ENCODE measurements around the gene TMEM126B.
A peak's percentile ranks its signal among the peaks of the same experiment; 100 is the strongest.
"Not testable (repeated sequence)": the region's sequence is repeated elsewhere in the genome, so short reads cannot be mapped to it uniquely, and the experiment has no call there.

Gene TMEM126B

GRCh38 chr11:85651118-85651517, 22.7 kb downstream of the TMEM126B start:
- DNase-seq = no peak

- DNase-seq = no peak
These were observed 24.5 kb downstream of the TMEM126B start for GRCh38 chr11:85652786-85653447.

GRCh38 chr11:85654343-85654742, 25.9 kb downstream of the TMEM126B start:
- not testable (repeated sequence) for DNase-seq

- DNase-seq = no peak
These were observed 28.4 kb downstream of the TMEM126B start for GRCh38 chr11:85656777-85657176.

GRCh38 chr11:85658180-85658579, 29.8 kb downstream of the TMEM126B start:
- no peak for DNase-seq

GRCh38 chr11:85661972-85662664, 33.7 kb downstream of the TMEM126B start:
- no peak for DNase-seq

GRCh38 chr11:85663080-85663752, 34.8 kb downstream of the TMEM126B start:
- DNase-seq = peak; percentile 5

GRCh38 chr11:85663753-85664614, 35.6 kb downstream of the TMEM126B start:
- DNase-seq = peak; percentile 57

- DNase-seq = peak; percentile 89
These were observed 36.5 kb downstream of the TMEM126B start, which contains the start of gene CREBZF for GRCh38 chr11:85664615-85665481. CREBZF (minus strand) TSS chr11:85665129; CDS start chr11:85664875, 254 bp downstream.

GRCh38 chr11:85665733-85666132, 37.3 kb downstream of the TMEM126B start:
- no peak for DNase-seq

GRCh38 chr11:85666687-85667086, 38.3 kb downstream of the TMEM126B start:
- no peak for DNase-seq

GRCh38 chr11:85668157-85668556, 39.8 kb downstream of the TMEM126B start:
- DNase-seq = no peak

GRCh38 chr11:85670949-85671663, 42.7 kb downstream of the TMEM126B start:
- DNase-seq = not testable (repeated sequence)

- DNase-seq = no peak
These were observed 43.9 kb downstream of the TMEM126B start for GRCh38 chr11:85672105-85672902.

- no peak for DNase-seq
These were observed 45.0 kb downstream of the TMEM126B start for GRCh38 chr11:85673393-85673792.

GRCh38 chr11:85679576-85679975, 51.2 kb downstream of the TMEM126B start:
- DNase-seq = no peak

- DNase-seq = no peak
These were observed 52.5 kb downstream of the TMEM126B start for GRCh38 chr11:85680897-85681296.

GRCh38 chr11:85682330-85683305, 54.2 kb downstream of the TMEM126B start:
- DNase-seq = no peak

Measured in DMS79 (cell line).